Measurements from ENCODE around the gene CT45A8.
"Not testable (repeated sequence)": the region's sequence is repeated elsewhere in the genome, so short reads cannot be mapped to it uniquely, and the experiment has no call there.

CT45A8 gene, protein sequence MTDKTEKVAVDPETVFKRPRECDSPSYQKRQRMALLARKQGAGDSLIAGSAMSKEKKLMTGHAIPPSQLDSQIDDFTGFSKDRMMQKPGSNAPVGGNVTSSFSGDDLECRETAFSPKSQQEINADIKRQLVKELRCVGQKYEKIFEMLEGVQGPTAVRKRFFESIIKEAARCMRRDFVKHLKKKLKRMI

DNA sequence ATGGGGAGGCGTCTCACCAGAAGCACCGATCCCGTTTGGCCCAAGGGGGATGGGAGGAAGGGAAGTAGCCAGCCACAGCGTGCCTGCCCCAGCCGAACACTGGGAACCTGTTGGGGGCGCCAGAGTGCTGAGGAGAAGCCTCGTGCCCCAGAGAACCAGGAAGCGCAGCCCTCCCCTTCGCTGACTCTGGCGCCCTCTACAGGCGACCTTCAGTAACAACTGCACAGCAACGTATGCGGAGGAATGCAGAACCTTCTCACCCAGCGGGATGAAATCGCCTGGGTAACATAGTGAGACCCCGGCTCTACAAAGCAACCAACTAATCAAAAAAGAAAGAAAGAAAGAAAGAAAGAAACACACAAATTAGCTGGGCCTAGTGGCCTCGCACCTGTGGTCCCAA lies at the start of gene CT45A8:
TSS of gene CT45A8 (minus strand) at position 101 of the 400 bp plus-strand sequence. CDS start 3,755 bp downstream, outside the sequence.
- DNase-seq, result not testable (repeated sequence)

DNA sequence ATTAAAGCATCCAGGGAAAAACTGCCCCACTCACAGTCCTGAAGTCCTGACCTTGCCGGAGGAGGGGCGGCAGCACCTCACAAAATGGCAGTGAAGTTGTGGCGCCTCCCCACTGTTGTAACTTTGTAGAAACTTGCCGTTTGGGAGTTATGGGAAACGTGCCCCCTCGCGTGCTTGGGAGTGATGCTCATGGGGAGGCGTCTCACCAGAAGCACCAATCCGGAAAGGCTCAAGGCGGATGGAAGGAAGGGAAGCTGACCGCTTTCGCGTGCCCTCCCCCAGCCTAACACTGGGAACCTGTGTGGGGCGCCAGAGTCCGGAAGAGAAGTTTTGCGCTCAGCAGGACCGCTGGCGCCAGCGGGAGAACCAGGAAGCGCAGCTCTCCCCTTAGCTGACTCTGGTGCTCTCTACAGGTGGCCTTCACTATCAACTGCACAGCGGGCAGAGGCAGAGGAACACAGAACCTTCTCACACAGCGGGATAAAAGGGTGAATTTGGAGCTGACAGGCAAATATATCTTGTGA lies 39.0 kb upstream of the CT45A8 start, which contains the start of the genes CT45A10 and SAGE1:
TSS of gene CT45A10 (minus strand) at position 151 of the 524 bp plus-strand sequence. CDS start 8,100 bp downstream, outside the sequence.
TSS of gene SAGE1 (plus strand) at position 423 of the 524 bp plus-strand sequence. CDS start 2,527 bp downstream, outside the sequence.
- DNase-seq, result no peak

DNA sequence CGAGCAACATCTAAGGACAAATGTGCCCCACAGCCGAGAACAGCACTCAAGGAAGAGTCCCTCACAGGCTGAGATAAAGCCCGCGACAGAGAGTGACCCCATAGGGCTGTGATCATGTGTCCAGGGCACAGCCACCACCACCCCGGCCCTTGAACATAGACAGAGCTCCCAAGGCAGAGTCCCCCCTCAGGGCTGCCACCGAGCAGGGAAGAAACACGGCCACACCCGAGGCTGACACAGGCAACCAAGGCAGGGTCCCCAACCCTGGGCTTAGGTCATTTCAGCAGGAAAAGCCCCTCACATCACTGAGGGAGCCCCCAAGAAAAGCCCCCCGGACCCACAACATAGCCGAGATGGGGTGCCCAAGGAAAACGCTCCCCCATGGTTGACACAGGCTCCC lies 38.4 kb upstream of the CT45A8 start:
- no peak for DNase-seq

DNA sequence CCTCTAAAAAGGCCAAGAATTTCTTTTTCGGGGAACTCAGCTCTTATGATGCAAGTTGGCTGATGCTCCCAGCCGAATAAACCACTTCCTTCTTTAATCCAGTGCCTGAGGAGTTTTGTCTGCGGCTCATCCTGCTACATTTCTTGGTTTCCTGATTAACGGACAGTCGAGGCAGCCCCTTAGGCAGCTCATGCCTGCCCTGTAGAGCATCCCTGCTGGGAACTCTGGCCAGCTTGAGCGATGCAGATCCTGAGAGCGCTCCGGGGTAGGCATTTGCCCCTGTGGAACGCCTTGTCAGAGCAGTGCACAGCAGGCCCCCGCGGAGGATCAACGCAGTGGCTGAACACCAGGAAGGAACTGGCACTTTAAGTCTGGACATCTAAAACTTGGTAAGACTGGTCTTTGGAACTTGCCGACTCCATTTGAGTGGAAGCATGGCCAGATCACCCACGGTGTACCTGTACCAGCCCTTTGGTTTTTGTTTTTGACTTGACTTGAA lies 35.8 kb upstream of the CT45A8 start:
- DNase-seq, result no peak

DNA sequence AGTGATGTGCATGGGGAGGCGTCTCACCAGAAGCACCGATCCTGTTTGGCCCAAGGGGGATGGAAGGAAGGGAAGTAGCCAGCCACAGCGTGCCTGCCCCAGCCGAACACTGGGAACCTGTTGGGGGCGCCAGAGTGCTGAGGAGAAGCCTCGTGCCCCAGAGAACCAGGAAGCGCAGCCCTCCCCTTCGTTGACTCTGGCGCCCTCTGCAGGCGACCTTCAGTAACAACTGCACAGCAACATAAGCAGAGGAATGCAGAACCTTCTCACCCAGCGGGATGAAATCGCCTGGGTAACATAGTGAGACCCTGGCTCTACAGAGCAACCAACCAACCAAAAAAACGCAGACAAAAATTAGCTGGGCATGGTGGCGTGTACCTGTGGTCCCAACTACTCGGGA lies 34.6 kb upstream of the CT45A8 start:
- DNase-seq, result not testable (repeated sequence)

DNA sequence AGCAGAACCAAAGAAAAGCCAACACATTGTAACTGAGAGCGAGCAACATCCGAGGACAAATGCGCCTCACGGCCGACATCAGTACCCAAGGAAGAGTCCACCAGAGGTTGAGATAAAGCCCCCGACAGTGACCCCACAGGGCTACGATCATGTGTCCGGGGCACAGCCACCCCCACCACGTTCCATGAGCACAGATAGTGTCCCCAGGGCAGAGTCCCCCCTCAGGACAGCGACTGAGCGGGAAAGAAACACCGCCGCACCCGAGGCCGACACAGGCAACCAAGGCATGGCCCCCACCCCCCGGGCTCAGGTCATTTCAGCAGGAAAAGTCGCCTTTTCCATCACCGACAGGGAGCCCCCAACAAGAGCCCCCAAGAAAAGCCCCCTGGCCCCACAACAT lies 33.9 kb upstream of the CT45A8 start:
- DNase-seq, result not testable (repeated sequence)

DNA sequence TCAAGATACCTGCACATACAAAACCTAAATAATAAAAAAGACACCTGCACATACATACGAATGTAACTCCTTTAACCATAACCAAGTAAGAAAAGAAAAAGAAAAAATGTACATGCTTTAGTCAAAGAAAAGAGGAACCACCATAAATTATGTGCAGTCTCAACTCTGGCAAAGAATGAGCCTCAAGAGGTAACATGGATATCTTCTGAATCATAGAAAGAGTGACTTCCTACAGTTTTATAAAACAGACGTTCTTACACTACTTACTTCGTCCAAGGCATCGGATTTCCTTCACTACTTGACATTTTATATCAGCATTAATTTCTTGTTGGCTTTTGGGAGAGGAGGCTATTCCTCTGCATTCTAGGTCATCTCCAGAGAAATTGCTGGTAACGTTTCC lies 28.4 kb upstream of the CT45A8 start:
- DNase-seq, result not testable (repeated sequence)

DNA sequence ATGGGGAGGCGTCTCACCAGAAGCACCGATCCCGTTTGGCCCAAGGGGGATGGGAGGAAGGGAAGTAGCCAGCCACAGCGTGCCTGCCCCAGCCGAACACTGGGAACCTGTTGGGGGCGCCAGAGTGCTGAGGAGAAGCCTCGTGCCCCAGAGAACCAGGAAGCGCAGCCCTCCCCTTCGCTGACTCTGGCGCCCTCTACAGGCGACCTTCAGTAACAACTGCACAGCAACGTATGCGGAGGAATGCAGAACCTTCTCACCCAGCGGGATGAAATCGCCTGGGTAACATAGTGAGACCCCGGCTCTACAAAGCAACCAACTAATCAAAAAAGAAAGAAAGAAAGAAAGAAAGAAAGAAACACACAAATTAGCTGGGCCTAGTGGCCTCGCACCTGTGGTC lies 17.4 kb upstream of the CT45A8 start, which contains the start of gene CT45A9:
TSS of gene CT45A9 (minus strand) at position 101 of the 400 bp plus-strand sequence. CDS start 3,751 bp downstream, outside the sequence.
- not testable (repeated sequence) for DNase-seq

DNA sequence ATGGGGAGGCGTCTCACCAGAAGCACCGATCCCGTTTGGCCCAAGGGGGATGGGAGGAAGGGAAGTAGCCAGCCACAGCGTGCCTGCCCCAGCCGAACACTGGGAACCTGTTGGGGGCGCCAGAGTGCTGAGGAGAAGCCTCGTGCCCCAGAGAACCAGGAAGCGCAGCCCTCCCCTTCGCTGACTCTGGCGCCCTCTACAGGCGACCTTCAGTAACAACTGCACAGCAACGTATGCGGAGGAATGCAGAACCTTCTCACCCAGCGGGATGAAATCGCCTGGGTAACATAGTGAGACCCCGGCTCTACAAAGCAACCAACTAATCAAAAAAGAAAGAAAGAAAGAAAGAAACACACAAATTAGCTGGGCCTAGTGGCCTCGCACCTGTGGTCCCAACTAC lies 17.2 kb downstream of the CT45A8 start, which contains the start of gene CT45A7:
TSS of gene CT45A7 (minus strand) at position 101 of the 400 bp plus-strand sequence. CDS start 3,747 bp downstream, outside the sequence.
- DNase-seq, result not testable (repeated sequence)

DNA sequence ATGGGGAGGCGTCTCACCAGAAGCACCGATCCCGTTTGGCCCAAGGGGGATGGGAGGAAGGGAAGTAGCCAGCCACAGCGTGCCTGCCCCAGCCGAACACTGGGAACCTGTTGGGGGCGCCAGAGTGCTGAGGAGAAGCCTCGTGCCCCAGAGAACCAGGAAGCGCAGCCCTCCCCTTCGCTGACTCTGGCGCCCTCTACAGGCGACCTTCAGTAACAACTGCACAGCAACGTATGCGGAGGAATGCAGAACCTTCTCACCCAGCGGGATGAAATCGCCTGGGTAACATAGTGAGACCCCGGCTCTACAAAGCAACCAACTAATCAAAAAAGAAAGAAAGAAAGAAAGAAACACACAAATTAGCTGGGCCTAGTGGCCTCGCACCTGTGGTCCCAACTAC lies 34.4 kb downstream of the CT45A8 start, which contains the start of gene CT45A2:
TSS of gene CT45A2 (minus strand) at position 101 of the 400 bp plus-strand sequence. CDS start 3,747 bp downstream, outside the sequence.
- DNase-seq, result not testable (repeated sequence)

DNA sequence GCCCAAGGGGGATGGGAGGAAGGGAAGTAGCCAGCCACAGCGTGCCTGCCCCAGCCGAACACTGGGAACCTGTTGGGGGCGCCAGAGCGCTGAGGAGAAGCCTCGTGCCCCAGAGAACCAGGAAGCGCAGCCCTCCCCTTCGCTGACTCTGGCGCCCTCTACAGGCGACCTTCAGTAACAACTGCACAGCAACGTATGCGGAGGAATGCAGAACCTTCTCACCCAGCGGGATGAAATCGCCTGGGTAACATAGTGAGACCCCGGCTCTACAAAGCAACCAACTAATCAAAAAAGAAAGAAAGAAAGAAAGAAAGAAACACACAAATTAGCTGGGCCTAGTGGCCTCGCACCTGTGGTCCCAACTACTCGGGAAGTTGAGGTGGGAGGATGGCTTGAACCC lies 51.7 kb downstream of the CT45A8 start, which contains the start of gene CT45A6:
TSS of gene CT45A6 (minus strand) at position 101 of the 400 bp plus-strand sequence. CDS start 3,794 bp downstream, outside the sequence.
- DNase-seq, result not testable (repeated sequence)

Measured in SHP77 treated with DMSO at 0.1 percent for 48 hours (cell line).